Transverse colon (tissue), 3 donors: ENCODE measurements around the gene DOCK2.

Experiments used
- CTCF ChIP-seq, 5 experiments: fragments of 200-600 bp in 3 of 5; fragments of 450-650 bp in 2 of 5; sonication (generic) in 3 of 5; IDR thresholded peaks; 1 replicate in 2 of 5; 2 replicates in 3 of 5; pipeline ENCODE4 v1.5.1; 2016 to 2017; ENCODE audit warnings: antibody characterized with exemption in 5 of 5, inconsistent platforms in 3 of 5, mild to moderate bottlenecking in 2 of 5, moderate library complexity in 1 of 5
- EP300 ChIP-seq: sonication (generic); formaldehyde crosslinking; IDR thresholded peaks from one replicate; pipeline ENCODE4 v1.6.1; 2017; ENCODE audit warnings: antibody characterized with exemption, low read depth

GRCh38 chr5:169861433-169861832 lies 224.4 kb downstream of the DOCK2 start:
- TF ChIP-seq EP300 (no peak), CTCF (IDR thresholded peaks at IDR 0.05) (no peak)
